Measurements from ENCODE around the gene EXPH5. TPM values are rescaled to one million over a fixed set of nuclear protein-coding genes. Genes with fewer than 3 reads are reported as not detected.
A peak's percentile ranks its signal among the peaks of the same experiment; 100 is the strongest.

Gene EXPH5
- total RNA-seq, 4 donors from 2014 or later = 19.8 to 73.8 (median 33.2) TPM

DNA sequence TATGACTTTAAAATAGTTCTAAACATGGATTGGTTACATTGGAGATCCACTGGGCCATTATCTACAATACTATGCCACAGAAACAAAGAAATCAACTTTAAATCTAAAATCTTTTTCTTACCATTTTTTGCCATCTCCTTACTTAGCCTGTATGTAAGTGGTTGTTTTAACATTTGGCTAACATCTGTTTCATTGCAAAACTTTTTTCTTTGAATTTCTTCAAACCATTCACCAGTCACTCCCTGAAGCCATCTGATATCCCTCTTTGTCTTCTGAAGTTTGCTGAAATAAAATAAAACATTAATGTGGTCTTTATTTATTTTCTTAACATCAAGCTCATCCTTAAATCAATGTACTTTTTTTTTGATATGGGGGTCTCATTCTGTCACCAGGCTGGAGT lies 52.0 kb downstream of the EXPH5 start:
- intact Hi-C loops (cut with DNase I; ENCODE audit: low total_unique reads) = no loop called here
- in situ Hi-C loops (cut with MboI; ENCODE audit: low pct_ligation_motif_present in 1 of 4, low pct_unique_long_range_greater_than_20kb in 1 of 4, low sequenced_read_pairs in 3 of 4) = no loop called here
- Histone ChIP-seq H3K27me3 (no peaks in the 10 kb centered on the region), H3K36me3 (no peaks in the 10 kb centered on the region), H3K4me1 (peaks cover 0 to 9% (median 3%) of the 10 kb centered on the region in 4 donors), H3K9me3 (no peaks in the 10 kb centered on the region), H3K4me3 (no peak overlapping the region), H3K27ac (no peak overlapping the region)
- DNase-seq = no peak
- TF ChIP-seq EP300 (IDR thresholded peaks at IDR 0.05; ENCODE audit: low read depth) = no peak
- TF ChIP-seq, protein P1, sequence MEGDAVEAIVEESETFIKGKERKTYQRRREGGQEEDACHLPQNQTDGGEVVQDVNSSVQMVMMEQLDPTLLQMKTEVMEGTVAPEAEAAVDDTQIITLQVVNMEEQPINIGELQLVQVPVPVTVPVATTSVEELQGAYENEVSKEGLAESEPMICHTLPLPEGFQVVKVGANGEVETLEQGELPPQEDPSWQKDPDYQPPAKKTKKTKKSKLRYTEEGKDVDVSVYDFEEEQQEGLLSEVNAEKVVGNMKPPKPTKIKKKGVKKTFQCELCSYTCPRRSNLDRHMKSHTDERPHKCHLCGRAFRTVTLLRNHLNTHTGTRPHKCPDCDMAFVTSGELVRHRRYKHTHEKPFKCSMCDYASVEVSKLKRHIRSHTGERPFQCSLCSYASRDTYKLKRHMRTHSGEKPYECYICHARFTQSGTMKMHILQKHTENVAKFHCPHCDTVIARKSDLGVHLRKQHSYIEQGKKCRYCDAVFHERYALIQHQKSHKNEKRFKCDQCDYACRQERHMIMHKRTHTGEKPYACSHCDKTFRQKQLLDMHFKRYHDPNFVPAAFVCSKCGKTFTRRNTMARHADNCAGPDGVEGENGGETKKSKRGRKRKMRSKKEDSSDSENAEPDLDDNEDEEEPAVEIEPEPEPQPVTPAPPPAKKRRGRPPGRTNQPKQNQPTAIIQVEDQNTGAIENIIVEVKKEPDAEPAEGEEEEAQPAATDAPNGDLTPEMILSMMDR (IDR thresholded peaks at IDR 0.05) = no peak
- no peak for TF ChIP-seq POLR2AphosphoS5 (IDR thresholded peaks at IDR 0.05)
- TF ChIP-seq POLR2A (IDR thresholded peaks at IDR 0.05) = no peak

DNA sequence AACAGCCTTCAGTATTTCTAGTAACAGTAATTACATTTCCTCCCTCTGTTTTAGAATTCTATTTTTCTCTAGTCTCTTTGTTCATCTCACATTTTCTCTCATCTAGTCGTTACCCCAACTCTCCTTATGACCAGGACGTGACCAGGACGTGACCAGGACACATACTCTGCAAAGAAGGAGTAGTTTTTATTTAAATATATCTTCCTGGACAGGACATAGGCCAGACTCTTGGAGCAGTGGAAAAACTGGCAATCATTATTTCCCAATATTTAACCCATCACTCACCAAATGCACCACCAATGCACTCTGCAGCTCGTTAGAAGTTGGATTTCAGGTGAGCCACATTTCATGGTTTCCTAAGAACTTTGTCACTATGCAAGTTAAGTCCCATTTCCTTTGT lies 55.1 kb downstream of the EXPH5 start:
- H3K27me3 ChIP-seq = no peaks in the 10 kb centered on the region
- intact Hi-C loops (cut with DNase I; ENCODE audit: low total_unique reads) (no loop called here), in situ Hi-C loops (cut with MboI; ENCODE audit: low pct_ligation_motif_present in 1 of 4, low pct_unique_long_range_greater_than_20kb in 1 of 4, low sequenced_read_pairs in 3 of 4) (no loop called here)
- DNase-seq = no peak
- 59 to 86% methylated on average over 4 of the region's 4 CpGs for WGBS, 2 donors (ENCODE audit: low coverage in 1 of 2)
- peak overlapping the region; percentile 23 to 44 (median 32) for H3K27ac ChIP-seq
- no peaks in the 10 kb centered on the region for H3K36me3 ChIP-seq
- TF ChIP-seq EP300 (IDR thresholded peaks at IDR 0.05; ENCODE audit: low read depth) (no peak), POLR2A (IDR thresholded peaks at IDR 0.05) (no peak), POLR2AphosphoS5 (IDR thresholded peaks at IDR 0.05) (no peak)
- TF ChIP-seq, protein P1 (IDR thresholded peaks at IDR 0.05) = no peak
- H3K4me1 ChIP-seq = peaks cover 0 to 9% (median 3%) of the 10 kb centered on the region in 4 donors
- H3K9me3 ChIP-seq = no peaks in the 10 kb centered on the region
- no peak overlapping the region for H3K4me3 ChIP-seq

DNA sequence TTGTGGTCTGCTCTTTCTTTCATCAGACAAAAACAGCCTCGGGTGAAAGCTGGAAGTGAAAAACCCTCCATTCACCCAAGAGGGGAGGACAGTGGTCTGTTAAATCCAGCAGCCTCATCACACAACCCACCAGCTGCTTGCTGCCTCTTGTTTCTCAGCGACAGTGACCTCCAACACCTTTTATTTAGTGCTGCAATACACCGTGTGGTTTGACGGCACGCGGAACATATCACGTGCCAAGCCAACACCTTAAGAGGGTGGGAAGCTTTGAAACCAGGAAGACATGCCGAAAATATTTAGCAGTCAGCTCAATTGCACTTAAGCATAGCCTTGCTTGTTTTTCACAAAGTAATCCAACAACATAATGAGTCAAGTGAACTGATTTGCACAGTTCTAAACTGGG lies 55.5 kb downstream of the EXPH5 start:
- Histone ChIP-seq H3K4me1 (peaks cover 0 to 9% (median 3%) of the 10 kb centered on the region in 4 donors), H3K27me3 (no peaks in the 10 kb centered on the region), H3K4me3 (no peak overlapping the region), H3K27ac (peak overlapping the region; percentile 23 to 44 (median 32)), H3K9me3 (no peaks in the 10 kb centered on the region), H3K36me3 (no peaks in the 10 kb centered on the region)
- DNase-seq = peak; percentile 66
- 0 to 33% methylated on average over 1 to 8 of the region's 8 CpGs for WGBS, 2 donors (ENCODE audit: low coverage in 1 of 2)
- TF ChIP-seq POLR2A (IDR thresholded peaks at IDR 0.05) = peak; percentile 19
- TF ChIP-seq EP300 (IDR thresholded peaks at IDR 0.05; ENCODE audit: low read depth) = no peak
- TF ChIP-seq, protein P1 (IDR thresholded peaks at IDR 0.05) = no peak
- TF ChIP-seq POLR2AphosphoS5 (IDR thresholded peaks at IDR 0.05) = peak in 2 of 3 donors; percentile 12 to 54
- intact Hi-C loops (cut with DNase I; ENCODE audit: low total_unique reads) (no loop called here), in situ Hi-C loops (cut with MboI; ENCODE audit: low pct_ligation_motif_present in 1 of 4, low pct_unique_long_range_greater_than_20kb in 1 of 4, low sequenced_read_pairs in 3 of 4) (no loop called here)

GRCh38 chr11:108536783-108537182 lies 56.8 kb downstream of the EXPH5 start:
- intact Hi-C loops (cut with DNase I; ENCODE audit: low total_unique reads) (no loop called here), in situ Hi-C loops (cut with MboI; ENCODE audit: low pct_ligation_motif_present in 1 of 4, low pct_unique_long_range_greater_than_20kb in 1 of 4, low sequenced_read_pairs in 3 of 4) (no loop called here)
- Histone ChIP-seq H3K4me3 (no peak overlapping the region), H3K27me3 (no peaks in the 10 kb centered on the region), H3K36me3 (no peaks in the 10 kb centered on the region), H3K4me1 (peaks cover 0 to 9% (median 3%) of the 10 kb centered on the region in 4 donors), H3K9me3 (no peaks in the 10 kb centered on the region), H3K27ac (no peak overlapping the region)
- no peak for DNase-seq
- 81 to 89% methylated on average over 5 of the region's 5 CpGs for WGBS, 2 donors (ENCODE audit: low coverage in 1 of 2)
- TF ChIP-seq POLR2AphosphoS5 (IDR thresholded peaks at IDR 0.05) (no peak), POLR2A (IDR thresholded peaks at IDR 0.05) (no peak), EP300 (IDR thresholded peaks at IDR 0.05; ENCODE audit: low read depth) (no peak)
- TF ChIP-seq, protein P1 (IDR thresholded peaks at IDR 0.05) = no peak

All from transverse colon (tissue), 4 donors.